HG03439 (cell line): ENCODE measurements around the gene ZMIZ1.

Experiments used
- ATAC-seq: cut with Tn5 transposase; IDR thresholded peaks from one replicate; pipeline ENCODE4 v1.9.1; 2021; ENCODE audit warnings: mild to moderate bottlenecking, moderate library complexity; ENCODE audit not compliant: unreplicated experiment

ZMIZ1 gene

DNA sequence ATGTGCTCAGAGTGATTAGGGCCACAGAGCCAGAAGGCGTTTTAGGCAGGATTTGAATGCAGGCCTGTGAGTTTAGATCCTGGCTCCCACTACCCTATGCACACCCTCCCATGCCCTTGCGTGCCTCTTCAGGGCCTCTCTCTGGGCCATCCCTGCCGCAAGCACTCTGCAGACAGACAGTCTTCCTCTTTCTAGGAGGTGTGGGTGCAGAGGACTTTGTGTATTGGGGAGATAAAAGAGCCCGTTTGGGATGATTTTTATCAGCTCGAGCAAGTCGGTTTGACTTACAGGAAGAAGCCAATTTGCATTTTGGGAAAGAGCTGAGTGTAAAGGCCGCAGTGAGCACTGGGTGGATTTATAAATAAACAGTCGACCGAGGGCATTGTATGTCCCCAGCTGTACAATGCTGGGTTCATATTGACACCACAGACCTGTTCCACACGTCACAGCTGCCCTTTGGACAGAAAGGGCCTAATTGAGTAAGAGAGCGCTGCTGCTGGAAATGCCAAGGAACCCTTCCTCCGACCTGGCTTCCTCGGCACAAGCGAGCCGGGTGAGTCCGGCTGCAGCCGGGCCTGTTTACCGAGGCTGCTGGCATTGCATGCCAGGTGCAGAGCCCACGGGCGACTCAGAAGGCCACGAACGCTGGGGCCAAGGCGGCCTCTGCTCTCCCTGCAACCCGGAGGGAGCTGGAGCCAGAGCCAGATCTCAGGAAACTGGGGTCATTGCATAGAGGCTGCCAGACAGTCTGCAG lies 25.1 kb downstream of the ZMIZ1 start:
- no peak for ATAC-seq

- no peak for ATAC-seq
Observed at GRCh38 chr10:79094412-79095175, 25.8 kb downstream of the ZMIZ1 start.

- ATAC-seq = no peak
Observed at GRCh38 chr10:79095316-79095715, 26.6 kb downstream of the ZMIZ1 start.

- ATAC-seq = no peak
Observed at GRCh38 chr10:79096514-79096913, 27.7 kb downstream of the ZMIZ1 start.

DNA sequence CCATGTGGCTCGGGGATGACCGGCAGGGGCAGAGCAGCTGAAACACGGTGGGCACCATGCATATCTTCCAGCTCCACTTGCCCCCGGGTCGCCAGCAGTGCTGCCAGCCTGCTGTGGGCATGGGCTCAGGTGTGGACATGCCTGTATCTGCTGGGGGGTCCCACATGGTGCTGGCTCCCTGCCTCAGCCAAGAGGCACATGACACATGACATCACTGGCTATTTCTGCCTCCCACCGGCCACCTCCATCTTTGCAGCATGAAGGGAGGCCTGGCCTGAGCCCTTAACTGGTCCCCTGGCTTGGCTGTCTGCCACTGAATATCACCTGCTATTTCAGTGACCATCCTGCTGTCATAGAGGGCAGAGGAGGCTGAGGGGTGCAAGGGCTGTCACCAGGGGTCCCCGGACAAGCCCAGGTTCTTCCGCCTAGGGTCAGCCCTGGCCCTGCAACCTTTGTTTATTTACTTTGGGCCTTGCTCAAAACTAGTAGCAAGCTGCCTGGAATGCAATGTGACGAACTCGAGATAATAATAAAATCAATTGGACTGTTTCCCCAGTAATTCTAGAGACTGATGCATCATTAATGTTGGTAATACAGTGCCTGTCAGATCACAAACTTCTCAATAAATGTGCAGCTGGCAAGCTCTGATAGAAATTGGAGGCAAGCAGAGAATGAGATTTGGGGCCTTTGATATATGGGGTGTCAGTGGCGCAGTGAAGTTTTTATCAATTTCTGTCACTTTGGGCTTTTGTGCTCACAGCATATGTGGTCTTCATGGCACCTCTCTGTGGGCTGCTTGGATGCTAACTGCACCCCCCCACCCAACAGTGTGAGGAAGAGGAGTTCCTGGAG lies 28.5 kb downstream of the ZMIZ1 start:
- no peak for ATAC-seq

DNA sequence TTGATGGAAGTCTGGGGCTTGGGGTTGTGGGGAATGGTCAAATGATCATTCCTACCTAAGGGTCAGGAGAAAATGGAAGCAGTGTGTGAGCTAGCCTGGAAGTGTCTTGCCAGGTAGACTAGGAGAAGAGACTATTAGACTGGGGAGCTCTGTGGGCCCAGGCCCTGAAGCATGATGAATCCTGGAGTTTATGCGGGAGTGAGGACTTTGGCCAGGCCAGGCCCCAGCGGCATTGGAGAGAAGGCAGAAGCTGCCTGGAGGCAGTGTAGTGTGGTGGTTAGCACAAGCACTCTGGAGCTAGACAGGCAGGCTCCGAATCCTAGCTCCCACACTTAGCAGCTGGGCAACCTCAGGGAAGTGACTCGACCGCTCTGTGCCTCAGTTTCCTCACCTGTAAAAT lies 29.3 kb downstream of the ZMIZ1 start:
- no peak for ATAC-seq

- ATAC-seq = peak; percentile 73
Observed at GRCh38 chr10:79098596-79099015, 29.8 kb downstream of the ZMIZ1 start.

DNA sequence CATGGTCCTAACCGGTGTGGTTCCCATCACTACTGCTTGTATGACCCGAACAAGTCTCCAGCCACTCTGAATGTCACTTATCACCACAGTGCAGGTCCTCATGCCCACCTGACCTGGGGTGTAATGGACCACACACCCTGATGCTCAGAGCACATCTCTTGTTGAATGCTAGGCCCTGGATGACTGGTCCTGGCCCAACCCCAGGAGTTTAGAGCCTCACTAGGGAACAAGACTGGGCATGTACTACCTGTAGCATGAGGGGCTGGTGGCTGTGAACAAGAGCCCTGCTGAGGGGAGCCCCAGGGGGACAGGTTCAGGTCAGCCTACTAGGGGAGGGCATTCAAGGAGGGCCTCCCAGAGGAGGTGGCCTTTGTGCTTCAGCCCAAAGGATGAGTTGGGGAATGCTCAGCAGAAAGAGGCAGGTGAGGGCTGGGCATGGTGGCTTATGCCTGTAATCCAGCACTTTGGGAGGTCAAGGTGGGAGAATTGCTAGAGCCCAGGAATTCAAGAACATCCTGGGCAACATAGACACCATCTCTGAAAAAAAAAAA lies 31.2 kb downstream of the ZMIZ1 start:
- ATAC-seq = no peak

DNA sequence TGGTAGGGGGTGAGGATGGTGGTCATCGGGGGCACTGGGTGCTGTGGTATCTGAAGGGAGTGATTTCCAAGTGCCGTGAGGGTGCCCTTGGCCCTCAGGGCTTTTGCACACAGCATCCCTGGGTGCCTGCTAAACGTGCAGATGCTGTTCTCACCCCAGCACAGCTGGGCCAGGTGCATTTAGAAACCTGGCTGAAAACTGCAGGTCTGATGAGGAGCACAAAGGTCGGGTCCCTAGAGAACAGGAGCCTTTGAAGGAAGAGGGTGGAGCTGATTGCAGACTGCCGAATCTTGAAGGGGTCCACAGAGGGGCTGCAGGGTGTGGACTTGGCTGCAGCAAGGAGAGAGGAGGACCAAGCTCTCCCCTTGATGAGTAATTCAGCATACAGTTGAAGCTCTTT lies 32.0 kb downstream of the ZMIZ1 start:
- no peak for ATAC-seq

DNA sequence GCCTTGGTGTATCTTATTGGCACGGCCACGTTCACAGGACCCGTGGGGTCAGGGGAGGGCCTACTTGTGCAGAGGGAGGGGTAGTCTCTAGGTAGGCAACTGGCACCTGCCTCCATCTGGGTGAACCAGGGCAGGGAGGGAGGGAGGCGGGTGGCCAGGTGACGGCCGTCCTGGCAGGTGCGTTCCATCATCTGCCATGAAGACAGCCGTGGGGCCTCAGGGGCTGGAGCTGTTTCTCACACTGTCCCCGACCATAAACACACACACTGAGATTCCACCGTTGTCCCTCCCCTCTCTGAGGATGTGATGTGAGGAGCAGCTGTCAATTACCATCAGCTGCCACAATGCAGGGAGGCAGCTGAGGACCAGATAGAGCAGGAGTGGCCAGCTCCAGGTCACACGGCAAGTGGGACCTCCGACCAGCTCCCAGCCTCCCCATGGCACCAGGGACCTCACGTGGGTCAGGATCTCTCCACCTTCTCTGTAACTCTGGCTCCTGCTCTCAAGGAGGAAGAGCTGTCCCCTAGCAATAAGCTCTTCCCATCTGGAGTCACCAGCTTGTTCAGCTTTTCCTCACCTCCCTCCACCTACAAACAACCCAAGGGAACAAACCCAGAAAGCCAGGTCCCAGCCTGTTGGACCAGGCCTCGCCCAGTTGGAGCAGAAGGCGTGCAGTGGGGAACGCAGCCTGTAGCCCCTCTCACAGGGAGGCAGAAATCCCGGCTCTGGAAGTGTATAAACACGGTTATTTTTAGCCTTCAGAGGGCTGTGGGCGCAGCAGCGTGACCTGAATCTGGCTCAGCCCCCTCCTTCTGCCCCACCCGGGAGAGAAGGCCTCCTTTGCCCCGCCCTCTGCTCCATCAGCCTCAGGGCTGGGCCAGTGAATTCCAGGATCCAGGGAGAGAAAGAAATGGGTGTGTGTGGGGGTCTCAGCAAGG lies 33.1 kb downstream of the ZMIZ1 start:
- no peak for ATAC-seq

DNA sequence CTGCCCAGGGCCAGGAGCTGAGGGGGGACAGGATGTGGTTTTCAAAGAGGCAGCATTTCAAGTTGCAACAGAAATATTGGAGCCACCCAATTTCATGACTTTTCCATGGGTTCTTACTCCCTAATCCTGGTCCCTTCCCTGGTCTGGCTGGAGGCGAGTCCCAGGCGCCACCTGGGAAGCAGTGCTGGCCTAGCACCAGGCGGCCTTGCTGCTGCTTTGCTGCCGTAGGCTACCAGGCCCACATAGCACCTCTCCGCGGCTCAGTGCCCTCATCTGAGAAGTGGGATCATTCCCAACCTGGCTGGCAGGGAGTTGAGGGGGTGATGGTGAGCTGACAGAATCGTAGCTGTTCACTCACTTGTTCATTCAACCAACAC lies 33.7 kb downstream of the ZMIZ1 start:
- ATAC-seq = no peak

DNA sequence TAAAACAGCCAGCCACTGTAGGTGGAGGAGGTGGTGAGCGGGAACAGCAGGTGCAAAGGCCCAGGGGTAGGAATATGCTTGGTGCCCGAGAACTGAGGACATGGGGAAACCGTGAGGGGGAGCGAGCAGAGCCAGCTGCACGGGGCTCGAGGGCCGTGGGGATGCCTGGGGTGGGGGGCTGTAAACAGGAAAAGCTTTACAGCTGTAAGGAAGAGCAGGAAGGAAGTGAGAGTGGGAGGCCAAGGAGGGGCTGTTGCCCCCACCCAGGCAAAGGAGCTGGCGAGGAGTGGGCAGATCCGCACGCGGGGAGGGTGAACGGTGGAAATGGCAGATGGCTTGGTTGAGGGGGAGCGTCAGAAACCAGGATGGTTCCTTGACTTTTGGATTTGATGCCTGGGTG lies 34.4 kb downstream of the ZMIZ1 start:
- no peak for ATAC-seq

DNA sequence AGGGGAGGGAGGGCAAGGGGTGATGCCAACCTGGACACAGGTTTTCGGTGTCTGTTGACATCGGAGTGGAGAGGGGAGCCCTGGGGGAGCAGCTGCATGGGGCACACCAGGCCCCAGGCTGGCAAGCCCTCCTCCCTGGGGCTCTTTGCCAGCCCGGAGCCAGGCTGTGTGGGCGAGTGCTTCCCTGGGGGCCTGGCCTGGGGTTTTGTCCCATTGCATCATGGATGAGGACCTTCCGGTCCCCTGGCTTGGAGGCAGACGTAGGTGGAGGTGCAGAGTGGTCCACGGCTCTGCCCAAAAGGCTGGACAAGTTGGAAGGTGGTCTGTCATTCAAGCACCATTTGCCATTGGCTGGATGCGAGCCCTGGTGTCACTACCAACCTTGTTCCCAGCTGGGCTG lies 34.8 kb downstream of the ZMIZ1 start:
- no peak for ATAC-seq

DNA sequence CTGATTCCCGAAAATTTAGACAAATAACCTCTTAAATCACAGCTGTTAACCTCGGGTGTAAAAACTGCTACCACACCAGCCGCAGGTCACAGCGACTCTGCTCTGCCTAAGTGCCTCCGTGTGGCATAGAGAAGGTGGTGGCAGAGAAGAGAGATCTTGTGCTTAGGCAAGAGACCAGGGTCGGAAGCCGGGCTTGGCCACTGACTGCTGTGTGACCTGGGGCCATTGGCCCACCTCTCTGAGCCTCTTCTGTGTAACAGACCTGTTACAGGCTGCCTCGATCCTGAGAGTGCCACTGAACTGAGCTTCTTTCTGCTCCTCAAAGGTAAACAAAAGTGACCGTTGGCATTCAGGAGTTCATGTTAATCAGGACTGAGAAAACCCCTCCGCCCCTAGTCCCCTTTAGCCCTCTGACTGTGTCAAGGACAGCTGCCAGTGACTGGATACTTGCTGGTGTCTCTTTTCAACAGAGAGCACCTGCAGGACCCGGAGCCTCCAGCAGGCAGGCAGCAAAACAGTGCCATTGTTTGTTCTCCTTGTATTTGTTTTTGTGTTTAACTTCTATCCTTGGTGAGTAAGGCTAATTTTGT lies 36.5 kb downstream of the ZMIZ1 start:
- no peak for ATAC-seq

- no peak for ATAC-seq
Observed at GRCh38 chr10:79105818-79106217, 37.1 kb downstream of the ZMIZ1 start.

DNA sequence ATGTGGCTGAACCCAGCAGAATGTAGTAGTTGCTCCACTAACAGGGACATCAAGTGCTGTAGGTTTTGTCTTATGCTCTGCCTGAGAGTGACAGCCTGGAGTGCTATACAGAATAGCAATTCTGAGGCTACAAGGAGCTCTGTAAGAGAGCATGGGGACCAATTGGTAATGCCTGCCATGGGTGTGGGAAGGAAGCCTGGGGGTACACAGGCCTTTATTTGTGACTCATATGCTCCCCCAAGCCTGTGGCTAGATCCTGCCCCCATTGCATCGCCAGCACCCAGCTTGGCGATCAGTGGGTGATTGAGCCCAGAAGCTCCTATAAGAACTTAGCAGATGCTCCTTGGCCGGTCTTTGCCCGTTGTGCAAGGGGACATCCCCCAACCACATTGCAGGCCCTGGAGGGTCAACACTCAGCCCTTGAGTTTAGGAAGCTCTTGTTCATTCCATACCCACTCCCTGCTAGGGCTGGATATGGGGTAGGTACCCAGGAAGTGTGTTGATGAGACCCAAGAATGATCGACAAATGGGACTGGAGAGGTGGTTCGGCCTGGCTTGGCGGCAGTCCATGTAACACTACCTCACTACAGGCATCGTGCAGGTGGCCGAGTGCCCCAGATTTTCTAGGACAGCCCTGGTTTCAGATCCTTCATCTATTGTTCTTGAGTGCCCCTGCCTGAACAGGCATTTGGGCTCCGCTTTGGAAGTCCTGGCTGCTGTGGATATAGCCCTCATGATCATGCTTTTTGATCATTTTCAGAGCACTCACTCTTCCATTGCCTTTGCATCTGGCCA lies 37.7 kb downstream of the ZMIZ1 start:
- no peak for ATAC-seq

DNA sequence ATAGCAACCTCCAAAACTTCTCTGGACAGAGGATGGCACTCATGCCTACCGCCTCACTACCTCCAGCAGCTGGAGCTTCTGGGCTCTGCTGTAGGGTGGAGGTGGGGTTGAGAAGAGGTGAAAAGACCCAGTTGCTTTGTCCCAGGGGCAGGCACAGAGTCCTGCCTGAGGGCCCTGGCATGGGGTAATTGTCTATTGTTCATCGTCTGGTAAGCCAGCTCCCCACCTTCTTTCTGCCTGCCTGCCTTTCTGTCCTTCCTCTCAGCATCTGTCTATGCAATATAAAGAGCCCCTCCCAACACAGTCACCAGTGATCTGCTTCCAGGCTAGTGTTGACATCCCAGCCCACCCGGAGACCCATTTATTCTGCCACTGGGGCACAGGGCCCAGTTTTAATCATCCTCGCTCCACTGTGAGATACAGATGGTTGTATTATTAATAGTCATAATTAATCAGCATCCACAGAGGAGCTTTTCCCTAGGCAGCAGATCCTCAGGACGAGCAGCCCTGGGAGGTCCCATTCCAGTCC lies 39.0 kb downstream of the ZMIZ1 start:
- ATAC-seq = no peak

- no peak for ATAC-seq
Observed at GRCh38 chr10:79108728-79109127, 40.0 kb downstream of the ZMIZ1 start.

DNA sequence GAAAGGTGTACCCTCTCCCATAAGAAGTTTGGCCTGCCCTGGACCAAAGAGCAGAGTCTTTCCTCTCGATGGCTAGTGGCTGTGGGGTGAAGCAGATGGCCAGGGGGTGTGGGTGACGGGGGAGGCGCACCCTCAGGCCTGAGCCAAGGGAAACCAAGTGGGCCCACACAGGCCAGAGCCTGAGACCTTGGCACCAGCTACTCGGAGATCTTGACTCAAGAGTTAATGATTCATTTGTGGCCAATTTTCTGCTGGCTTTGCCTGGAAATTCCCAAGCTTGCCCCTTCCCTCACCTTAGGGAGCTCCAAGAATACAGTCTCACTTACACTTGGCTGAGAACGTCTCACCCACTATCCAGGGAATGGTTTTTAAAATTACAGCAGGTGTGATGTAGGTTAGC lies 42.7 kb downstream of the ZMIZ1 start:
- no peak for ATAC-seq
